Colonic mucosa (tissue), 4 donors: Measurements from ENCODE around the gene CYS1. TPM values are rescaled to one million over a fixed set of nuclear protein-coding genes. Genes with fewer than 3 reads are reported as not detected.

Experiments
- DNase-seq: peaks from one replicate; pipeline ENCODE4 v3.0.0-alpha.2; 2020
- H3K27ac ChIP-seq: fragments of 200-600 bp; one replicate; pipeline ENCODE4 v1.8.0; 2021
- H3K27me3 ChIP-seq: fragments of 200-600 bp; one replicate; pipeline ENCODE4 v1.8.0; 2021
- H3K36me3 ChIP-seq: fragments of 200-600 bp; one replicate; pipeline ENCODE4 v1.8.0; 2021
- H3K4me1 ChIP-seq: fragments of 200-600 bp; one replicate; pipeline ENCODE4 v1.8.0; 2021; ENCODE audit warnings: mild to moderate bottlenecking
- H3K4me3 ChIP-seq: fragments of 200-600 bp; one replicate; pipeline ENCODE4 v1.8.0; 2021
- H3K9ac ChIP-seq, 2 donors: one replicate each; pipeline ENCODE4 v1.7.0; 2013; ENCODE audit warnings: control low read depth in 2 of 2, low read depth in 2 of 2, low read length in 2 of 2
- H3K9me3 ChIP-seq: fragments of 200-600 bp; one replicate; pipeline ENCODE4 v1.8.0; 2021
- intact Hi-C: fragments of 100-400 bp; cut with DNase I; formaldehyde crosslinking; loops from one replicate; pipeline ENCODE4 v1.14.1; 2022
- total RNA-seq, 2 donors: library from RNA; stranded (reverse); fragmentation: NEBNext Ultra II Directional in 1 of 2; extraction: Animal tissue kit (Norgen Biotek cat#: 25700) in 1 of 2; gene quantifications; one replicate each; pipeline ENCODE4 v1.2.1, GENCODE V29; 2021
- TF ChIP-seq, protein P1 (sequence below): fragments of 200-600 bp; IDR thresholded peaks from one replicate; pipeline ENCODE4 v1.8.0; 2022; ENCODE audit warnings: antibody characterized with exemption, mild to moderate bottlenecking
- donor health status: healthy.
- donor health status: DM: no; HTN: no; CAD: no.
- donor health status: DM: no; HTN: no; CAD: no.

Gene CYS1
- total RNA-seq, 2 donors from 2014 or later = 0.52 to 2.5 TPM

GRCh38 chr2:10062931-10063365 lies 17.3 kb downstream of the CYS1 start:
- H3K27ac ChIP-seq = no peak overlapping the region
- peaks cover under 1% of the 10 kb centered on the region for H3K4me1 ChIP-seq
- H3K4me3 ChIP-seq = no peak overlapping the region
- H3K9me3 ChIP-seq = no peaks in the 10 kb centered on the region
- H3K36me3 ChIP-seq = no peaks in the 10 kb centered on the region
- no peak overlapping the region for H3K9ac ChIP-seq
- no peak for DNase-seq
- intact Hi-C loops = no loop called here
- TF ChIP-seq, protein P1, sequence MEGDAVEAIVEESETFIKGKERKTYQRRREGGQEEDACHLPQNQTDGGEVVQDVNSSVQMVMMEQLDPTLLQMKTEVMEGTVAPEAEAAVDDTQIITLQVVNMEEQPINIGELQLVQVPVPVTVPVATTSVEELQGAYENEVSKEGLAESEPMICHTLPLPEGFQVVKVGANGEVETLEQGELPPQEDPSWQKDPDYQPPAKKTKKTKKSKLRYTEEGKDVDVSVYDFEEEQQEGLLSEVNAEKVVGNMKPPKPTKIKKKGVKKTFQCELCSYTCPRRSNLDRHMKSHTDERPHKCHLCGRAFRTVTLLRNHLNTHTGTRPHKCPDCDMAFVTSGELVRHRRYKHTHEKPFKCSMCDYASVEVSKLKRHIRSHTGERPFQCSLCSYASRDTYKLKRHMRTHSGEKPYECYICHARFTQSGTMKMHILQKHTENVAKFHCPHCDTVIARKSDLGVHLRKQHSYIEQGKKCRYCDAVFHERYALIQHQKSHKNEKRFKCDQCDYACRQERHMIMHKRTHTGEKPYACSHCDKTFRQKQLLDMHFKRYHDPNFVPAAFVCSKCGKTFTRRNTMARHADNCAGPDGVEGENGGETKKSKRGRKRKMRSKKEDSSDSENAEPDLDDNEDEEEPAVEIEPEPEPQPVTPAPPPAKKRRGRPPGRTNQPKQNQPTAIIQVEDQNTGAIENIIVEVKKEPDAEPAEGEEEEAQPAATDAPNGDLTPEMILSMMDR = no peak
- no peaks in the 10 kb centered on the region for H3K27me3 ChIP-seq

GRCh38 chr2:10061221-10061925 lies 18.8 kb downstream of the CYS1 start:
- no peak overlapping the region for H3K4me3 ChIP-seq
- H3K9ac ChIP-seq = no peak overlapping the region
- TF ChIP-seq, protein P1 = no peak
- H3K36me3 ChIP-seq = no peaks in the 10 kb centered on the region
- no peaks in the 10 kb centered on the region for H3K9me3 ChIP-seq
- H3K27ac ChIP-seq = no peak overlapping the region
- no peak for DNase-seq
- intact Hi-C loops = no loop called here
- peaks cover 11% of the 10 kb centered on the region for H3K4me1 ChIP-seq
- no peaks in the 10 kb centered on the region for H3K27me3 ChIP-seq

GRCh38 chr2:10059552-10060335 lies 20.5 kb downstream of the CYS1 start:
- no peaks in the 10 kb centered on the region for H3K36me3 ChIP-seq
- no peak for DNase-seq
- peaks cover 11% of the 10 kb centered on the region for H3K4me1 ChIP-seq
- H3K4me3 ChIP-seq = no peak overlapping the region
- H3K9me3 ChIP-seq = no peaks in the 10 kb centered on the region
- intact Hi-C loops = no loop called here
- H3K27ac ChIP-seq = no peak overlapping the region
- no peak overlapping the region for H3K9ac ChIP-seq
- H3K27me3 ChIP-seq = no peaks in the 10 kb centered on the region
- TF ChIP-seq, protein P1 = no peak

GRCh38 chr2:10059016-10059351 lies 21.2 kb downstream of the CYS1 start:
- no peaks in the 10 kb centered on the region for H3K36me3 ChIP-seq
- intact Hi-C loops = no loop called here

GRCh38 chr2:10058251-10059015 lies 21.8 kb downstream of the CYS1 start:
- Histone ChIP-seq H3K4me1 (peaks cover 11% of the 10 kb centered on the region), H3K9ac (no peak overlapping the region), H3K27ac (peak overlapping the region; percentile 74), H3K9me3 (no peaks in the 10 kb centered on the region), H3K27me3 (no peaks in the 10 kb centered on the region), H3K36me3 (no peaks in the 10 kb centered on the region), H3K4me3 (no peak overlapping the region)
- DNase-seq = no peak
- TF ChIP-seq, protein P1 = no peak
- intact Hi-C loops = no loop called here

More at GRCh38 chr2:10059016-10059351, 21.2 kb downstream of the CYS1 start:
- Histone ChIP-seq H3K27ac (no peak overlapping the region), H3K4me1 (peaks cover 11% of the 10 kb centered on the region), H3K4me3 (no peak overlapping the region), H3K9me3 (no peaks in the 10 kb centered on the region), H3K27me3 (no peaks in the 10 kb centered on the region), H3K9ac (no peak overlapping the region)
- TF ChIP-seq, protein P1 = no peak
- DNase-seq = no peak
